Lung (tissue), 12 donors: ENCODE results near the gene RXRA. TPM values are rescaled to one million over a fixed set of nuclear protein-coding genes. Genes with fewer than 3 reads are reported as not detected.

ENCODE experiments used
- ATAC-seq: fragments of 200-7000 bp; cut with Tn5 transposase; one replicate; pipeline ENCODE4 v1.9.1; 2020; ENCODE audit warnings: moderate number of reproducible peaks; ENCODE audit not compliant: insufficient read depth, low FRiP score
- DNase-seq, 3 donors: peaks; one replicate each; pipeline ENCODE4 v3.0.0-alpha.2; 2013 to 2017
- H3K27ac ChIP-seq, 2 donors: one replicate each; pipeline ENCODE4 v1.5.1; 2013; ENCODE audit warnings: mild to moderate bottlenecking in 2 of 2, moderate library complexity in 2 of 2, control low read depth in 1 of 2, inconsistent platforms in 1 of 2, low read depth in 1 of 2, low read length in 1 of 2
- H3K27me3 ChIP-seq, 3 donors: one replicate each; pipeline ENCODE4 v1.5.1; 2013; ENCODE audit warnings: low read length in 2 of 3; ENCODE audit not compliant: control insufficient read depth in 3 of 3, insufficient read depth in 3 of 3
- H3K36me3 ChIP-seq, 4 donors: one replicate each; pipeline ENCODE4 v1.5.1; 2013; ENCODE audit warnings: low read length in 4 of 4, mild to moderate bottlenecking in 1 of 4, moderate library complexity in 1 of 4; ENCODE audit not compliant: control insufficient read depth in 4 of 4, insufficient read depth in 4 of 4
- H3K4me1 ChIP-seq, 5 donors: one replicate each; pipeline ENCODE4 v1.5.1; 2013; ENCODE audit warnings: low read length in 5 of 5, mild to moderate bottlenecking in 2 of 5, moderate library complexity in 1 of 5; ENCODE audit not compliant: control insufficient read depth in 5 of 5, insufficient read depth in 5 of 5
- H3K4me3 ChIP-seq: one replicate; pipeline ENCODE4 v1.5.1; 2013; ENCODE audit warnings: mild to moderate bottlenecking, control low read depth, moderate library complexity
- H3K9ac ChIP-seq, 2 donors: one replicate each; pipeline ENCODE4 v1.5.1; 2013; ENCODE audit warnings: low read length in 2 of 2, control low read depth in 1 of 2; ENCODE audit not compliant: insufficient read depth in 1 of 2
- H3K9me3 ChIP-seq, 4 donors: one replicate each; pipeline ENCODE4 v1.5.1; 2013; ENCODE audit warnings: low read length in 3 of 4, mild to moderate bottlenecking in 1 of 4, moderate library complexity in 1 of 4; ENCODE audit not compliant: control insufficient read depth in 4 of 4, insufficient read depth in 3 of 4
- WGBS, 2 donors: extraction: QIAGEN DNeasy Blood & Tissue Kit; methylation state at CpG; one replicate each; pipeline ENCODE4 v1.1.7; 2013; 5-methylcytosine and 5-hydroxymethylcytosine counted together
- polyA plus RNA-seq, 2 donors: library from polyadenylated mRNA; stranded (reverse); fragments of 200-250 nt; gene quantifications; one replicate each; pipeline ENCODE4 v1.2.1, GENCODE V29; 2013
- total RNA-seq, 2 donors: library from RNA; depleted of rRNA in 1 of 2; stranded (reverse); fragments of >200 nt in 1 of 2; gene quantifications; one replicate each; pipeline ENCODE4 v1.2.1, GENCODE V29; 2014 to 2021
- TF ChIP-seq, protein P1 (sequence below): IDR thresholded peaks from 2 replicates; pipeline ENCODE4 v1.5.1; 2012; ENCODE audit warnings: mild to moderate bottlenecking; ENCODE audit errors: control extremely low read depth, extremely low read depth
- donor health status: control.
- donor health status: control.
- donor health status: Bipolar disorder and iron deficiency.
- donor health status: healthy.
- donor health status: DM: yes; HTN: yes; CAD: no.

RXRA gene
- total and polyA plus RNA-seq, 4 donors: 24.2 to 85.2 (median 52.2) TPM

DNA sequence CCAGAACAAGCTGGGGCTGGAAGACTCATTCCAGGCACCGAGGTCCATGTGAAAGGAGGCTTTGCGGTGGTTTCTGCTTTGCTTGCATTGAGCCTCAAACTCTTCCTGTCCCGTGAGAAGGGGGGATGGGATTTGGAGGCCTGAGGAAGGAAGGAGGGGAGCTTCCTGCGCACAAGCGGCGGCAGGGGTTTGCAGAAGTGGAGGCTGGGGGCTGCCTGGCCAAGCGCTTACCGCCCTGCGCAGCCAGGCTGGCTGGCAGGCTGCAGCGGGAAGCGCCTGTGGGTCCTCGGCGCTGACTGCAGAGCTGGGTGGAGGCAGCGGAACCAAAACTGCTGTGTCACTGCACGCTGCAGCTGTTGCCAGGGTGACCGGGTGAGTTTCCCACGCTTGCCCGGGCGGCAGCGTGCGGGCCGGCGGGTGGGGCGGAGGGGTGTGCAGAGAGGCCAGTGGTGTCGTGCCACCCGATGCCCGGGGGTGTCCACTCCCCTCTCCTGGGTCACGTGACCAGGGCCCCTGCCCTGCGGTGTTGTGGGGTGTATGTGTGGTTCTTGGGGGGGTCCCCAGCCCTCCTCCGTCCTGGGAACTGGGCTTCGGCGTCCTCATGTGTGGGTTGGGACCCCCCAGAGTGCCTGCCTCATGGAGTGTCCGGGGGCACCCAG lies 81.0 kb downstream of the RXRA start:
- peak; percentile 84 to 92 (median 86) for DNase-seq
- no peak overlapping the region for H3K4me3 ChIP-seq
- TF ChIP-seq, protein P1, sequence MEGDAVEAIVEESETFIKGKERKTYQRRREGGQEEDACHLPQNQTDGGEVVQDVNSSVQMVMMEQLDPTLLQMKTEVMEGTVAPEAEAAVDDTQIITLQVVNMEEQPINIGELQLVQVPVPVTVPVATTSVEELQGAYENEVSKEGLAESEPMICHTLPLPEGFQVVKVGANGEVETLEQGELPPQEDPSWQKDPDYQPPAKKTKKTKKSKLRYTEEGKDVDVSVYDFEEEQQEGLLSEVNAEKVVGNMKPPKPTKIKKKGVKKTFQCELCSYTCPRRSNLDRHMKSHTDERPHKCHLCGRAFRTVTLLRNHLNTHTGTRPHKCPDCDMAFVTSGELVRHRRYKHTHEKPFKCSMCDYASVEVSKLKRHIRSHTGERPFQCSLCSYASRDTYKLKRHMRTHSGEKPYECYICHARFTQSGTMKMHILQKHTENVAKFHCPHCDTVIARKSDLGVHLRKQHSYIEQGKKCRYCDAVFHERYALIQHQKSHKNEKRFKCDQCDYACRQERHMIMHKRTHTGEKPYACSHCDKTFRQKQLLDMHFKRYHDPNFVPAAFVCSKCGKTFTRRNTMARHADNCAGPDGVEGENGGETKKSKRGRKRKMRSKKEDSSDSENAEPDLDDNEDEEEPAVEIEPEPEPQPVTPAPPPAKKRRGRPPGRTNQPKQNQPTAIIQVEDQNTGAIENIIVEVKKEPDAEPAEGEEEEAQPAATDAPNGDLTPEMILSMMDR: no peak
- H3K27ac ChIP-seq: peak overlapping the region; percentile 41 to 79
- no peak overlapping the region for H3K9ac ChIP-seq
- 3 to 6% methylated on average over 33 of the region's 33 CpGs for WGBS, 2 donors
- H3K4me1 ChIP-seq: peaks cover 14 to 76% (median 55%) of the 10 kb centered on the region in 5 donors
- H3K9me3 ChIP-seq: no peaks in the 10 kb centered on the region
- peak; percentile 81 for ATAC-seq
- peaks cover 0 to 11% (median 4%) of the 10 kb centered on the region in 4 donors for H3K36me3 ChIP-seq
- no peaks in the 10 kb centered on the region for H3K27me3 ChIP-seq

DNA sequence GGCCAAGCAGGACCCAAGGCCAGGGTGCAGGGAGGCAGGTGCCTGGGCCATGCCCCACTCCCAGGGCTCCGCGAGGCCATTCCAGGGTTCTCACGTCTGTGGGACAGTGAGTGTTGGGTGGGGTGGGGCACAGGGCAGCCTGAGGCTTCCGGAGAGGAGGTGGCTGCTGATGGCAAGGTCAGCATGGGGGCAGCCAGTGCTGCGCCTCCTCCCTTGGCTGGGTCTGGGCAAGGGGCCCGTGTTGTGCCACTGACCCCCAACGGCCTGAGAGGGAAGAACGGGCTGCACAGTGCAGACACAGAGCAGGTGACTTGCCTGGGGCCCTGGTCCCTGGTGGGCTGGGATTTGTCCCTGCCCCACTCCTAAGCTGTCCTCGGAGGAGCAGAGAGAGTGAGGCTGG lies 82.1 kb downstream of the RXRA start:
- H3K4me1 ChIP-seq: peaks cover 17 to 79% (median 62%) of the 10 kb centered on the region in 5 donors

DNA sequence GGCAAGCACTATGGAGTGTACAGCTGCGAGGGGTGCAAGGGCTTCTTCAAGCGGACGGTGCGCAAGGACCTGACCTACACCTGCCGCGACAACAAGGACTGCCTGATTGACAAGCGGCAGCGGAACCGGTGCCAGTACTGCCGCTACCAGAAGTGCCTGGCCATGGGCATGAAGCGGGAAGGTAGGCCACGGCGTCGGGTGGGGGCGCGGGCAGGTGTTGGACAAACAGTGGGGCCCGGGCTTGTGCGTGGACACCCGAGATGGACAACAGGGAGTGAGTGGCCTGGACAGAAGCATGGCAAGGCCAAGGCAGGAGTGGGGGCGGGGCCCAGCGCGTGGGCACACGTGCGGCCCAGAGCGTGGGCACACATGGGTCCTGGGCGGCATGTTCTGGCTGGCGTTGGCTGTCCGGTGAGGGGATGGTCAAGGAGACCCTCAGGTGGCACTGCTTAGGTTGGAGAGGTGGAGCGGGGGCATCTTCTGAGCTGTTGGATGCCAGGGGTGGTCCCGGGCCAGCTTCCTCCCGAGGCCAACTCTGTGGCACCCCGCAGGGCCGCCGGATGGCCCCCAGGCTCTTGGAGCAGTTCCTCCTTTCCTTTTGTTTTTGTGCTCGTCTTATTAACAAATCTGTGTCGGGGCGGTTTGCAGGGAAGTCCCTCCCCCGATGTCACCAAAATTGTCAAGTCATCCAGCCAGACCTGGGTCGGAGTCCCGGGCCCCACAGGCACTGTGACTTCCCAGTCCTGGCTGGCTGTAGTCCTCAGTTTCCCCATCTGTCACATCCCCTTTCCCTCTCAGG lies 82.9 kb downstream of the RXRA start:
- Histone ChIP-seq H3K27me3 (no peaks in the 10 kb centered on the region), H3K4me1 (peaks cover 11 to 78% (median 62%) of the 10 kb centered on the region in 5 donors), H3K27ac (peak overlapping the region in 1 of 2 donors; percentile 68), H3K9me3 (no peaks in the 10 kb centered on the region), H3K4me3 (no peak overlapping the region), H3K9ac (no peak overlapping the region), H3K36me3 (peaks cover 0 to 11% (median 2%) of the 10 kb centered on the region in 4 donors)
- TF ChIP-seq, protein P1: no peak
- 70 to 81% methylated on average over 39 to 40 of the region's 40 CpGs for WGBS, 2 donors
- DNase-seq: no peak
- no peak for ATAC-seq

More for the DNA sequence above, 82.1 kb downstream of the RXRA start:
- peak overlapping the region in 1 of 2 donors; percentile 43 for H3K27ac ChIP-seq
- TF ChIP-seq, protein P1: no peak
- DNase-seq: no peak
- ATAC-seq: no peak
- no peak overlapping the region for H3K4me3 ChIP-seq
- H3K9ac ChIP-seq: no peak overlapping the region
- H3K9me3 ChIP-seq: no peaks in the 10 kb centered on the region
- no peaks in the 10 kb centered on the region for H3K27me3 ChIP-seq
- peaks cover 0 to 11% (median 2%) of the 10 kb centered on the region in 4 donors for H3K36me3 ChIP-seq
- WGBS, 2 donors: 62 to 74% methylated on average over 9 of the region's 9 CpGs
